Mesothelial cell of epicardium (in vitro differentiated cells): ENCODE measurements around the gene MIEN1. TPM values are rescaled to one million over a fixed set of nuclear protein-coding genes. Genes with fewer than 3 reads are reported as not detected.
"Not testable (repeated sequence)": the region's sequence is repeated elsewhere in the genome, so short reads cannot be mapped to it uniquely, and the experiment has no call there.

Experiments used
- DNase-seq, 2 experiments: peaks; one replicate each; pipeline ENCODE4 v3.0.0; 2021; ENCODE audit warnings: low spot score in 2 of 2; ENCODE audit not compliant: unreplicated experiment in 2 of 2
- H3K27ac Mint-ChIP-seq: 2 replicates; pipeline ENCODE4 v1.8.0; 2021; ENCODE audit warnings: mixed read lengths
- H3K27me3 Mint-ChIP-seq: 2 replicates; pipeline ENCODE4 v1.8.0; 2021; ENCODE audit warnings: low read depth, mixed read lengths
- H3K36me3 Mint-ChIP-seq: 2 replicates; pipeline ENCODE4 v1.8.0; 2021; ENCODE audit warnings: mixed read lengths
- H3K4me1 Mint-ChIP-seq: 2 replicates; pipeline ENCODE4 v1.8.0; 2021; ENCODE audit warnings: mixed read lengths
- H3K4me3 Mint-ChIP-seq: 2 replicates; pipeline ENCODE4 v1.8.0; 2021; ENCODE audit warnings: mild to moderate bottlenecking, moderate library complexity, mixed read lengths
- H3K9me3 Mint-ChIP-seq: 2 replicates; pipeline ENCODE4 v1.8.0; 2021; ENCODE audit warnings: mixed read lengths
- total RNA-seq: library from RNA; stranded (reverse); gene quantifications from 3 replicates; pipeline ENCODE4 v1.2.1, GENCODE V29; 2021
- TF ChIP-seq, protein P1 (sequence below): fragments of 200-600 bp; sonication (generic); IDR thresholded peaks from one replicate; pipeline ENCODE4 v1.5.0; 2021; ENCODE audit warnings: antibody characterized with exemption; ENCODE audit not compliant: unreplicated experiment

Gene MIEN1
- total RNA-seq, 1 donor from 2014 or later, result 35.3 TPM

DNA sequence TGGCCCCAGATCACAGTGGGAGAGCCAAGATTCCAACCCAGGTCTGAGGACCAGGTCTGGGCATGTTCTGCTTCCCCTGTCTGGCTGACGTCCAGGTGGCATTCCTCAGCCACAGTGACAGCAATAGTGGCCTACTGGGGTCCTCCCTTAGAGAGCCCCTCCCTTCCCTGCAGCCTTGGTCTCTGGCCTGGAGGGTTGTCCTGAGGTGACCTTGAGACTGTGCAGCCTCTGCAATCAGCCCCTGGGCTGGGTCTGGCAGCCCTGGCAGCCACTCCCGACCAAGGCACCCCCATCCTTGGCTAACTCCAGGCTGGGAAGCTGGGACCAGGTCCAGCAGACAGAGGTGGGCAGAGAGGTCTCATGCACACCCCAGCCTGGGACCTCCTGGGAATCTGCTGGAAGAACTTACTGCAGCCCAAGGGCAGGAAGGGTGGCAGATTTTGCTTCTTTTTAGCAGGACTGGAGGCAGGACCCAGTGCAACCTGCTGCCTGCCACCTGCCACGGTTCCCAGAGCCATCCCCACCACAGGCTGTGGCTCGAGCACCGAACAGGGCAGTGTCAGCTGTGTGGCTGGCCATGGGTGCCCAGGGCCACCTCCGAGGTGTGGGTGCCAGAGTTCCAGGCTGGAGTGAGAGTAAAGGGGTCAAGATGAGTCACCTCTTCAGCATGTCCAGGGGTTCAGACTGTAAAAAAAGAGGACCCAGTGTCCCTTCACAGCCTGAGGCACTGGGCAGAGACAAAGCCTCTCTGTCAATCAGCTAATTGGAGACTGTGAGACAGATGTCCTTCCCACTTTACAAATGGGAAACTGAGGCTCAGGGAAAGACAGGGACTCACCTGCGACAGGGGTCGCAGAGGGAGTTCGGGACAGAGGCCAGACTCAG, 20.0 kb upstream of the MIEN1 start:
- DNase-seq, result no peak
- no peak overlapping the region for H3K4me3 Mint-ChIP-seq
- TF ChIP-seq, protein P1, sequence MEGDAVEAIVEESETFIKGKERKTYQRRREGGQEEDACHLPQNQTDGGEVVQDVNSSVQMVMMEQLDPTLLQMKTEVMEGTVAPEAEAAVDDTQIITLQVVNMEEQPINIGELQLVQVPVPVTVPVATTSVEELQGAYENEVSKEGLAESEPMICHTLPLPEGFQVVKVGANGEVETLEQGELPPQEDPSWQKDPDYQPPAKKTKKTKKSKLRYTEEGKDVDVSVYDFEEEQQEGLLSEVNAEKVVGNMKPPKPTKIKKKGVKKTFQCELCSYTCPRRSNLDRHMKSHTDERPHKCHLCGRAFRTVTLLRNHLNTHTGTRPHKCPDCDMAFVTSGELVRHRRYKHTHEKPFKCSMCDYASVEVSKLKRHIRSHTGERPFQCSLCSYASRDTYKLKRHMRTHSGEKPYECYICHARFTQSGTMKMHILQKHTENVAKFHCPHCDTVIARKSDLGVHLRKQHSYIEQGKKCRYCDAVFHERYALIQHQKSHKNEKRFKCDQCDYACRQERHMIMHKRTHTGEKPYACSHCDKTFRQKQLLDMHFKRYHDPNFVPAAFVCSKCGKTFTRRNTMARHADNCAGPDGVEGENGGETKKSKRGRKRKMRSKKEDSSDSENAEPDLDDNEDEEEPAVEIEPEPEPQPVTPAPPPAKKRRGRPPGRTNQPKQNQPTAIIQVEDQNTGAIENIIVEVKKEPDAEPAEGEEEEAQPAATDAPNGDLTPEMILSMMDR, result no peak
- peaks cover 37% of the 10 kb centered on the region for H3K4me1 Mint-ChIP-seq
- H3K27ac Mint-ChIP-seq, result peak overlapping the region; percentile 53
- no peaks in the 10 kb centered on the region for H3K9me3 Mint-ChIP-seq
- H3K36me3 Mint-ChIP-seq, result peaks cover 3% of the 10 kb centered on the region
- H3K27me3 Mint-ChIP-seq, result no peaks in the 10 kb centered on the region

DNA sequence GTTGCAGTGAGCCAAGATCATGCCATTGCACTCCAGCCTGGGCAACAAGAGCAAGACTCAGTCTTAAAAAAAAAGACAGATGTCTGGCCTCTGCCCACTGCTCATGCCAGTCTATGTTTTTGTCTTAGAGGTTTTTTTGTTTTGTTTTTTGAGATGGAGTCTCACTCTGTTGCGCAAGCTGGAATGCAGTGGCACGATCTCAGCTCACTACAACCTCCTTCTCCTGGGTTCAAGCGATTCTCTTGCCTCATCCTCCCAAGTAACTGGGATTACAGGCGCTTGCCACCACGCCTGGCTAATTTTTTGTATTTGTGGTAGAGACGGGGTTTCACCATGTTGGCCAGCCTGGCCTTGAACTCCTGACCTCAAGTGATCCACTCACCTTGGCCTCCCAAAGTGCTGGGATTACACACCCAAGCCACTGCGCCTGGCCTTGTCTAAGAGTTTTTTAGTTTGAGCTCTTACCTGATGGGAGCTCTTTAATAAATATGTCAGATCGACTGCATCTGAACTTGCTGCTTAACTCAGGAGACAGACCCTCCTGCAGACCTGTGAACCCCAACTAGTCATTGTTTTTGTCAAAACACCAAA, 18.2 kb upstream of the MIEN1 start:
- Mint-ChIP-seq H3K27ac (peak overlapping the region; percentile 7), H3K4me1 (peaks cover 32% of the 10 kb centered on the region)
- H3K36me3 Mint-ChIP-seq, H3K4me3 Mint-ChIP-seq, H3K27me3 Mint-ChIP-seq, H3K9me3 Mint-ChIP-seq, DNase-seq: not testable (repeated sequence)

DNA sequence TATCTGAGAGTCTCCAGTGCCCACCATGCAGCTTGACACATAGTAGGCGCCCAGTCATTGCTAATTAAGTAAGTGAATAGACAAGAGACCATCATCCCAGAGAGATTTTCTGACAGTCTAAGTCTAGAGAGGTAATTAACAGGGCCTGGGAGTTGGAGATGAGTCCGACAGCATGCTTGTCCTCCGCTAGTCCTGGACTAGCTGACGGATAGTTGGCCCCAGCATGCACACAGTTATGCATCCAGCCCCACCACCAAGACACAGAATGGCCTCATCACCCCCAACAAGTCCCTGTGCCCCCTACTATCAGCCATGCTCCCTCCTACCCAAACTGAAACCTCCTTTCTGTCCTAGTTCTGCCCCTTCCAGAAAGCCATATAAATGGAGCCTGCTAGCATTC, 17.4 kb upstream of the MIEN1 start:
- H3K27me3 Mint-ChIP-seq, result no peaks in the 10 kb centered on the region

DNA sequence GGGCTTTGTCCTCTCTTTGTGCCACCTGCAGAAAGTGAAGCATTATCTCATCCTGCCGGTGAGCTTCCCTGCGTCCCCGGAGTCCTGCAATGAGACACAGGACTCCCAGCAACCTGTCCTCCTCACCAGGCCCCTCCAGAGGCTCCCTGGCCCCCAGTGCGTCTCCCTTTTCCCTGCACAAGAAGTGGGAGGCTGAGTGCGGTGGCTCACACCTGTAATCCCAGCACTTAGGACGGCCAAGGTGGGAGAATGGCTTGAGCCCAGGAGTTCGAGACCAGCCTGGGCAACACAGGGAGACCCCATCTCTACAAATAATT, 15.8 kb upstream of the MIEN1 start:
- TF ChIP-seq, protein P1, result no peak
- no peak overlapping the region for H3K27ac Mint-ChIP-seq
- no peak overlapping the region for H3K4me3 Mint-ChIP-seq
- no peak for DNase-seq
- H3K27me3 Mint-ChIP-seq, result no peaks in the 10 kb centered on the region
- H3K36me3 Mint-ChIP-seq, result peaks cover 13% of the 10 kb centered on the region
- no peaks in the 10 kb centered on the region for H3K9me3 Mint-ChIP-seq
- H3K4me1 Mint-ChIP-seq, result peaks cover 17% of the 10 kb centered on the region

More for the DNA sequence above, 17.4 kb upstream of the MIEN1 start:
- H3K4me3 Mint-ChIP-seq, result no peak overlapping the region
- H3K36me3 Mint-ChIP-seq, result peaks cover 13% of the 10 kb centered on the region
- TF ChIP-seq, protein P1, result no peak
- DNase-seq, result no peak
- H3K9me3 Mint-ChIP-seq, result no peaks in the 10 kb centered on the region
- H3K4me1 Mint-ChIP-seq, result peaks cover 29% of the 10 kb centered on the region
- peak overlapping the region; percentile 73 for H3K27ac Mint-ChIP-seq

DNA sequence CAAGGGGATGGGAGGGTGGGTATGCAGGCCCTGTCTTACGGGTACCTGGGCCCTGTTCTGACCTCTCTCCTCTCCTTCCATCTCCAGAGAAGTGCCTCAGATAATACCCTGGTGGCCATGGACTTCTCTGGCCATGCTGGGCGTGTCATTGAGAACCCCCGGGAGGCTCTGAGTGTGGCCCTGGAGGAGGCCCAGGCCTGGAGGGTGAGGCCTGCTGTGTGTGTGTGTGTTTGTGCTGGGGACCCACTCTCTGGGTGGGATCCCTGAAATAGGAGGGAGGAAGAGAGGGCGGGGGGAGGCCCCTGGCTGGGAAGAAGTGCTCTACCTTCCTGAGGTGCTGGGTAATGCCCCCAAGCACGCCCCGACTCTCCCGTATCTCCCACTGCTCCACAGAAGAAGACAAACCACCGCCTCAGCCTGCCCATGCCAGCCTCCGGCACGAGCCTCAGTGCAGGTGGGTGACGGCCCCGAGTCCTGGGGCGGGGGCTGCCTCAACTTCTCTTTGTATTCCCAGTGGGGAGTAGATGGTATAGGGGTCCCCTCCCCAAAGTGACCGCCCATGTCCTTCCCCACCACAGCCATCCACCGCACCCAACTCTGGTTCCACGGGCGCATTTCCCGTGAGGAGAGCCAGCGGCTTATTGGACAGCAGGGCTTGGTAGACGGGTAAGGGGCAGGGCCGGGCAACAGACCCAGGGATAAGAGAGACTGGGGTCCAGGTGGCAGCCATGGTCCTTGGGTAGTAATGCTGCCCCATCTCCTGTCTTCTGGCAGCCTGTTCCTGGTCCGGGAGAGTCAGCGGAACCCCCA, 15.2 kb upstream of the MIEN1 start:
- DNase-seq, result no peak
- Mint-ChIP-seq H3K9me3 (no peaks in the 10 kb centered on the region), H3K36me3 (peaks cover 13% of the 10 kb centered on the region), H3K4me3 (no peak overlapping the region), H3K4me1 (peaks cover 17% of the 10 kb centered on the region), H3K27me3 (no peaks in the 10 kb centered on the region), H3K27ac (no peak overlapping the region)
- TF ChIP-seq, protein P1, result no peak

DNA sequence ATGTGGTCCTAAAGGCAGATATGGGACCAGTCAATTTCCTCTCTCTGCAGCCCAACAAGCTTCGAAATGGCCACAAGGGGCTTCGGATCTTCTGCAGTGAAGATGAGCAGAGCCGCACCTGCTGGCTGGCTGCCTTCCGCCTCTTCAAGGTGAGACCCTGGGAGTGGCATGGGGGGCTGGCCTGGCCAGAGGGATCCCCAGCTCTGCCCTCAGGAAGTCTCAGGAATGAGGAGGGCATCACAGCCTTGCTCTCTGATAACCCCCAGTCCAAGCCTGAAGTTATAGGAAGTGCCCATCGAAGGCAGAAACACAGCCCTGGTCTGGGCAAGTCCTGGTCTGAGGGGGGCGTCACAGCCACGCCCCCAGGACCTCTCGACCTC, 14.5 kb upstream of the MIEN1 start:
- no peak for DNase-seq

More for the DNA sequence above, 14.5 kb upstream of the MIEN1 start:
- Mint-ChIP-seq H3K27ac (no peak overlapping the region), H3K4me1 (peaks cover 17% of the 10 kb centered on the region), H3K4me3 (no peak overlapping the region), H3K36me3 (peaks cover 13% of the 10 kb centered on the region), H3K27me3 (peaks cover 5% of the 10 kb centered on the region), H3K9me3 (no peaks in the 10 kb centered on the region)
- TF ChIP-seq, protein P1, result no peak
